Measurements from ENCODE around the gene TIMM50.

- TF ChIP-seq POLR2A (IDR thresholded peaks at IDR 0.05): no peak
- TF ChIP-seq, protein P1, sequence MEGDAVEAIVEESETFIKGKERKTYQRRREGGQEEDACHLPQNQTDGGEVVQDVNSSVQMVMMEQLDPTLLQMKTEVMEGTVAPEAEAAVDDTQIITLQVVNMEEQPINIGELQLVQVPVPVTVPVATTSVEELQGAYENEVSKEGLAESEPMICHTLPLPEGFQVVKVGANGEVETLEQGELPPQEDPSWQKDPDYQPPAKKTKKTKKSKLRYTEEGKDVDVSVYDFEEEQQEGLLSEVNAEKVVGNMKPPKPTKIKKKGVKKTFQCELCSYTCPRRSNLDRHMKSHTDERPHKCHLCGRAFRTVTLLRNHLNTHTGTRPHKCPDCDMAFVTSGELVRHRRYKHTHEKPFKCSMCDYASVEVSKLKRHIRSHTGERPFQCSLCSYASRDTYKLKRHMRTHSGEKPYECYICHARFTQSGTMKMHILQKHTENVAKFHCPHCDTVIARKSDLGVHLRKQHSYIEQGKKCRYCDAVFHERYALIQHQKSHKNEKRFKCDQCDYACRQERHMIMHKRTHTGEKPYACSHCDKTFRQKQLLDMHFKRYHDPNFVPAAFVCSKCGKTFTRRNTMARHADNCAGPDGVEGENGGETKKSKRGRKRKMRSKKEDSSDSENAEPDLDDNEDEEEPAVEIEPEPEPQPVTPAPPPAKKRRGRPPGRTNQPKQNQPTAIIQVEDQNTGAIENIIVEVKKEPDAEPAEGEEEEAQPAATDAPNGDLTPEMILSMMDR (IDR thresholded peaks at IDR 0.05): no peak
Observed at GRCh38 chr19:39473443-39473960, 7.1 kb upstream of the TIMM50 start.

All from tibial nerve (tissue), 3 donors.